ENCODE results near the gene CLSTN2.

DNA sequence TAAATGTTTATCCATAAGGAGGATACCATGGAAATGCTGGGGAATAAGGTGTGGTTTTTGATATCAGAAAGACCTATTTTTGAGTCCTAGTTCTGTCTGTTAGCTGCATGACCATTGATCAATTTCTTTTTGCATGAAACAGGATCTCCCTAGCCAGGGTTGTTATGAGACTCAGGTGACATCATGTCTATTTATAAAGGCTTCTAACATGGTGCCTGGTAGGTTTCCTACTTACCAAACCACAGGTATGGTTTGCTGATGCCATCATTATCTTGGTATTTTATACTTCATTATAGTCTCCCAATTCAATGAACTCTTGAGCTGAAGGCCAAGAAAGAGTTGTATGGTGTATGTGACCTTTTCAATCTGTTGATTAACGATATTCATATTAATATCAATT is 144.0 kb downstream of the CLSTN2 start:
- TF ChIP-seq, protein P1, sequence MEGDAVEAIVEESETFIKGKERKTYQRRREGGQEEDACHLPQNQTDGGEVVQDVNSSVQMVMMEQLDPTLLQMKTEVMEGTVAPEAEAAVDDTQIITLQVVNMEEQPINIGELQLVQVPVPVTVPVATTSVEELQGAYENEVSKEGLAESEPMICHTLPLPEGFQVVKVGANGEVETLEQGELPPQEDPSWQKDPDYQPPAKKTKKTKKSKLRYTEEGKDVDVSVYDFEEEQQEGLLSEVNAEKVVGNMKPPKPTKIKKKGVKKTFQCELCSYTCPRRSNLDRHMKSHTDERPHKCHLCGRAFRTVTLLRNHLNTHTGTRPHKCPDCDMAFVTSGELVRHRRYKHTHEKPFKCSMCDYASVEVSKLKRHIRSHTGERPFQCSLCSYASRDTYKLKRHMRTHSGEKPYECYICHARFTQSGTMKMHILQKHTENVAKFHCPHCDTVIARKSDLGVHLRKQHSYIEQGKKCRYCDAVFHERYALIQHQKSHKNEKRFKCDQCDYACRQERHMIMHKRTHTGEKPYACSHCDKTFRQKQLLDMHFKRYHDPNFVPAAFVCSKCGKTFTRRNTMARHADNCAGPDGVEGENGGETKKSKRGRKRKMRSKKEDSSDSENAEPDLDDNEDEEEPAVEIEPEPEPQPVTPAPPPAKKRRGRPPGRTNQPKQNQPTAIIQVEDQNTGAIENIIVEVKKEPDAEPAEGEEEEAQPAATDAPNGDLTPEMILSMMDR (IDR thresholded peaks at IDR 0.05; ENCODE audit: low read depth, low read length, missing input control): no peak
- TF ChIP-seq, protein P2, sequence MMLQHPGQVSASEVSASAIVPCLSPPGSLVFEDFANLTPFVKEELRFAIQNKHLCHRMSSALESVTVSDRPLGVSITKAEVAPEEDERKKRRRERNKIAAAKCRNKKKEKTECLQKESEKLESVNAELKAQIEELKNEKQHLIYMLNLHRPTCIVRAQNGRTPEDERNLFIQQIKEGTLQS (IDR thresholded peaks at IDR 0.05): no peak
- TF ChIP-seq, protein P3, sequence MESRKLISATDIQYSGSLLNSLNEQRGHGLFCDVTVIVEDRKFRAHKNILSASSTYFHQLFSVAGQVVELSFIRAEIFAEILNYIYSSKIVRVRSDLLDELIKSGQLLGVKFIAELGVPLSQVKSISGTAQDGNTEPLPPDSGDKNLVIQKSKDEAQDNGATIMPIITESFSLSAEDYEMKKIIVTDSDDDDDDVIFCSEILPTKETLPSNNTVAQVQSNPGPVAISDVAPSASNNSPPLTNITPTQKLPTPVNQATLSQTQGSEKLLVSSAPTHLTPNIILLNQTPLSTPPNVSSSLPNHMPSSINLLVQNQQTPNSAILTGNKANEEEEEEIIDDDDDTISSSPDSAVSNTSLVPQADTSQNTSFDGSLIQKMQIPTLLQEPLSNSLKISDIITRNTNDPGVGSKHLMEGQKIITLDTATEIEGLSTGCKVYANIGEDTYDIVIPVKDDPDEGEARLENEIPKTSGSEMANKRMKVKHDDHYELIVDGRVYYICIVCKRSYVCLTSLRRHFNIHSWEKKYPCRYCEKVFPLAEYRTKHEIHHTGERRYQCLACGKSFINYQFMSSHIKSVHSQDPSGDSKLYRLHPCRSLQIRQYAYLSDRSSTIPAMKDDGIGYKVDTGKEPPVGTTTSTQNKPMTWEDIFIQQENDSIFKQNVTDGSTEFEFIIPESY (IDR thresholded peaks at IDR 0.05): no peak
- TF ChIP-seq, protein P4, sequence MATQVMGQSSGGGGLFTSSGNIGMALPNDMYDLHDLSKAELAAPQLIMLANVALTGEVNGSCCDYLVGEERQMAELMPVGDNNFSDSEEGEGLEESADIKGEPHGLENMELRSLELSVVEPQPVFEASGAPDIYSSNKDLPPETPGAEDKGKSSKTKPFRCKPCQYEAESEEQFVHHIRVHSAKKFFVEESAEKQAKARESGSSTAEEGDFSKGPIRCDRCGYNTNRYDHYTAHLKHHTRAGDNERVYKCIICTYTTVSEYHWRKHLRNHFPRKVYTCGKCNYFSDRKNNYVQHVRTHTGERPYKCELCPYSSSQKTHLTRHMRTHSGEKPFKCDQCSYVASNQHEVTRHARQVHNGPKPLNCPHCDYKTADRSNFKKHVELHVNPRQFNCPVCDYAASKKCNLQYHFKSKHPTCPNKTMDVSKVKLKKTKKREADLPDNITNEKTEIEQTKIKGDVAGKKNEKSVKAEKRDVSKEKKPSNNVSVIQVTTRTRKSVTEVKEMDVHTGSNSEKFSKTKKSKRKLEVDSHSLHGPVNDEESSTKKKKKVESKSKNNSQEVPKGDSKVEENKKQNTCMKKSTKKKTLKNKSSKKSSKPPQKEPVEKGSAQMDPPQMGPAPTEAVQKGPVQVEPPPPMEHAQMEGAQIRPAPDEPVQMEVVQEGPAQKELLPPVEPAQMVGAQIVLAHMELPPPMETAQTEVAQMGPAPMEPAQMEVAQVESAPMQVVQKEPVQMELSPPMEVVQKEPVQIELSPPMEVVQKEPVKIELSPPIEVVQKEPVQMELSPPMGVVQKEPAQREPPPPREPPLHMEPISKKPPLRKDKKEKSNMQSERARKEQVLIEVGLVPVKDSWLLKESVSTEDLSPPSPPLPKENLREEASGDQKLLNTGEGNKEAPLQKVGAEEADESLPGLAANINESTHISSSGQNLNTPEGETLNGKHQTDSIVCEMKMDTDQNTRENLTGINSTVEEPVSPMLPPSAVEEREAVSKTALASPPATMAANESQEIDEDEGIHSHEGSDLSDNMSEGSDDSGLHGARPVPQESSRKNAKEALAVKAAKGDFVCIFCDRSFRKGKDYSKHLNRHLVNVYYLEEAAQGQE (IDR thresholded peaks at IDR 0.05): no peak
- TF ChIP-seq FOXA1 (IDR thresholded peaks at IDR 0.05) (no peak), YY1 (IDR thresholded peaks at IDR 0.05) (no peak)
